NB4 (cell line): ENCODE results near the gene LRP1B.

Experiments used
- POLR2A ChIP-seq: IDR thresholded peaks from 2 replicates; pipeline ENCODE4 v1.6.1; 2011; ENCODE audit warnings: mild to moderate bottlenecking; ENCODE audit not compliant: insufficient read length; ENCODE audit errors: extremely low read depth
- TF ChIP-seq, protein P1 (sequence below): IDR thresholded peaks from one replicate; pipeline ENCODE4 v1.5.1; 2012; ENCODE audit warnings: low read depth, low read length
- TF ChIP-seq, protein P2 (sequence below): IDR thresholded peaks from 2 replicates; pipeline ENCODE4 v1.6.1; 2011; ENCODE audit warnings: low read depth, low read length

DNA sequence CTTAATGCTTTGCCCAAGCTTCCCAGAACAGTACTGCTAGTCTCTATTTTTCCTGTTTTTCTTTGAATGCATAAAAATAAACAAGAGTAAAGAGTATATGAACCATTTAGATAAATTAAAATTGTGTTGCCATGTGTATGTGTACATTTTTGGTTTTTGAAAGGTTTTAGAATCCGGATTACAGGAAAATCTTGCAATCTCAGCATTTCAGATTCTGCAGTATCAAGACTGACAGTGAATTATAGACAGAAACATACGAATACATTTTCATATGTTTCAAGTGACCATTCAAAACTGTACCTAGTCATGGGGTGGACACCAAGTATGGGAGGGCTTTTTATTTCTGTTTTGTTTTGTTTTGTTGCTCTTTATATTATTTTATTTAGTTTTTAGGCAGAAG is 604.1 kb downstream of the LRP1B start:
- TF ChIP-seq, protein P1, sequence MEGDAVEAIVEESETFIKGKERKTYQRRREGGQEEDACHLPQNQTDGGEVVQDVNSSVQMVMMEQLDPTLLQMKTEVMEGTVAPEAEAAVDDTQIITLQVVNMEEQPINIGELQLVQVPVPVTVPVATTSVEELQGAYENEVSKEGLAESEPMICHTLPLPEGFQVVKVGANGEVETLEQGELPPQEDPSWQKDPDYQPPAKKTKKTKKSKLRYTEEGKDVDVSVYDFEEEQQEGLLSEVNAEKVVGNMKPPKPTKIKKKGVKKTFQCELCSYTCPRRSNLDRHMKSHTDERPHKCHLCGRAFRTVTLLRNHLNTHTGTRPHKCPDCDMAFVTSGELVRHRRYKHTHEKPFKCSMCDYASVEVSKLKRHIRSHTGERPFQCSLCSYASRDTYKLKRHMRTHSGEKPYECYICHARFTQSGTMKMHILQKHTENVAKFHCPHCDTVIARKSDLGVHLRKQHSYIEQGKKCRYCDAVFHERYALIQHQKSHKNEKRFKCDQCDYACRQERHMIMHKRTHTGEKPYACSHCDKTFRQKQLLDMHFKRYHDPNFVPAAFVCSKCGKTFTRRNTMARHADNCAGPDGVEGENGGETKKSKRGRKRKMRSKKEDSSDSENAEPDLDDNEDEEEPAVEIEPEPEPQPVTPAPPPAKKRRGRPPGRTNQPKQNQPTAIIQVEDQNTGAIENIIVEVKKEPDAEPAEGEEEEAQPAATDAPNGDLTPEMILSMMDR, result no peak
- no peak for TF ChIP-seq POLR2A
- TF ChIP-seq, protein P2, sequence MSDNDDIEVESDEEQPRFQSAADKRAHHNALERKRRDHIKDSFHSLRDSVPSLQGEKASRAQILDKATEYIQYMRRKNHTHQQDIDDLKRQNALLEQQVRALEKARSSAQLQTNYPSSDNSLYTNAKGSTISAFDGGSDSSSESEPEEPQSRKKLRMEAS, result no peak
